Breast epithelium (tissue), 4 donors: Measurements from ENCODE around the gene RNU1-4. TPM values are rescaled to one million over a fixed set of nuclear protein-coding genes. Genes with fewer than 3 reads are reported as not detected.
"Not testable (repeated sequence)": the region's sequence is repeated elsewhere in the genome, so short reads cannot be mapped to it uniquely, and the experiment has no call there.

ENCODE experiments used
- DNase-seq, 2 donors: peaks; one replicate each; pipeline ENCODE4 v3.0.0-alpha.2; 2019; ENCODE audit warnings: low spot score in 2 of 2
- H3K27ac ChIP-seq, 2 donors: fragments of 200-600 bp; sonication (generic) in 1 of 2; one replicate each; pipeline ENCODE4 v1.5.1; 2016 to 2019; ENCODE audit warnings: mild to moderate bottlenecking in 1 of 2
- H3K27me3 ChIP-seq, 2 donors: fragments of 200-600 bp; sonication (generic) in 1 of 2; one replicate each; pipeline versions ENCODE4 v1.5.1 to v1.6.0; 2017 to 2019; ENCODE audit warnings: control low read depth in 1 of 2, mild to moderate bottlenecking in 1 of 2
- H3K36me3 ChIP-seq: fragments of 200-600 bp; one replicate; pipeline ENCODE4 v1.5.1; 2019
- H3K4me1 ChIP-seq, 2 donors: fragments of 200-600 bp; sonication (generic); one replicate each; pipeline ENCODE4 v1.5.1; 2016 to 2019; ENCODE audit warnings: control low read depth in 1 of 2
- H3K4me3 ChIP-seq, 3 donors: fragments of 200-600 bp; sonication (generic); 1 replicate in 2 of 3; 2 replicates in 1 of 3; pipeline ENCODE4 v1.5.1; 2016 to 2019; ENCODE audit warnings: mild to moderate bottlenecking in 3 of 3, moderate library complexity in 2 of 3
- H3K9me3 ChIP-seq, 2 donors: fragments of 200-600 bp; sonication (generic) in 1 of 2; one replicate each; pipeline ENCODE4 v1.5.1; 2016 to 2019; ENCODE audit warnings: control low read depth in 1 of 2
- POLR2A ChIP-seq: fragments of 450-650 bp; IDR thresholded peaks from one replicate; pipeline ENCODE4 v1.6.1; 2016; ENCODE audit warnings: antibody characterized with exemption, mild to moderate bottlenecking, moderate library complexity
- POLR2AphosphoS5 ChIP-seq, 3 donors: sonication (generic); formaldehyde crosslinking; IDR thresholded peaks; one replicate each; pipeline ENCODE4 v1.6.1; 2017; ENCODE audit warnings: antibody characterized with exemption in 3 of 3
- intact Hi-C: fragments of 100-400 bp; cut with DNase I; formaldehyde crosslinking; loops from one replicate; pipeline ENCODE4 v1.15.1; 2023; ENCODE audit warnings: low total_unique reads
- total RNA-seq, 3 donors: library from RNA; depleted of rRNA; stranded (reverse); fragments of >200 nt; gene quantifications; one replicate each; pipeline ENCODE4 v1.1.0, GENCODE V29; 2016
- TF ChIP-seq, protein P1 (sequence below), 3 donors: fragments of 450-650 bp; IDR thresholded peaks; one replicate each; pipeline ENCODE4 v1.5.1; 2016 to 2017; ENCODE audit warnings: antibody characterized with exemption in 3 of 3, mild to moderate bottlenecking in 3 of 3, moderate library complexity in 3 of 3

Gene RNU1-4
- total RNA-seq, 3 donors from 2014 or later = under 0.01 TPM

DNA sequence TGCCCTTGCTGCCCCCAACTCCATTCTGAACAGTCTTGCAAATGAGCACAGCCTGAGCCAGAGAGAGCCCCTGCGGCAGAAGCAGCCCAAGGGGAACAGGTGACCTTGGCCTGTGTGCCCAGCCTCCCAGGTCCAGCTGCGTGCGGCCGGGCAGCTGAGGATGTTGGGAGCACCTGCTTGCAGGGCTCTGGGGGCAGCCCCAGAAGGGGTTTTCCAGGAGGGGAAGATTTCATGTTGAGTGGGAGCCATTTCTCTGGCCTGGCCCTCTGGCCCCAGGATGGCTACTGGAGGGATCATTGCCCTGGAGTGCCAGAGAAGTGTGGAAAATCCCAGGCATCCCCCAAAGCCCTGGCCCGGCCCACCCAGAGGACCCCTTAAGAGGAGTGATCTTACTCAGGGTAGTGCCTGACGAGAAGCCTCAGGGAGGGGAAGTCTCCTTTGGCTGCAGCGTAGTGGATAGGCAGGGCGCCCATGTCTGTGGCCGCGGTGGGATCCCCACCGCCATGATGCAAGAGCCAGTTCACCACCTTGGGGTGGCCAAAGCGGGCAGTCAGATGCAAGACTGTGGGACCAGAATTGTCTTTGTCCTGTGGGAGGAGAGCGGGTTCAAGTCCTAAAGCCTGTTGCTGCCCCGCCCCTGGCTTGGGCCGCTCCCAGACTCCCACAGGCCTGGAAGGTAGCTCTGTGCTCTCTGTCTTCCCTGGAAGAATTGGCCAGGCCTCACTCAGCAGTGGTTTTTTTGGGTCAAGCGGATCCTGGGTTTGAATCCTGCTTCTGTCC, 20.6 kb upstream of the RNU1-4 start:
- no peak overlapping the region for H3K4me3 ChIP-seq
- no peaks in the 10 kb centered on the region for H3K4me1 ChIP-seq
- TF ChIP-seq, protein P1, sequence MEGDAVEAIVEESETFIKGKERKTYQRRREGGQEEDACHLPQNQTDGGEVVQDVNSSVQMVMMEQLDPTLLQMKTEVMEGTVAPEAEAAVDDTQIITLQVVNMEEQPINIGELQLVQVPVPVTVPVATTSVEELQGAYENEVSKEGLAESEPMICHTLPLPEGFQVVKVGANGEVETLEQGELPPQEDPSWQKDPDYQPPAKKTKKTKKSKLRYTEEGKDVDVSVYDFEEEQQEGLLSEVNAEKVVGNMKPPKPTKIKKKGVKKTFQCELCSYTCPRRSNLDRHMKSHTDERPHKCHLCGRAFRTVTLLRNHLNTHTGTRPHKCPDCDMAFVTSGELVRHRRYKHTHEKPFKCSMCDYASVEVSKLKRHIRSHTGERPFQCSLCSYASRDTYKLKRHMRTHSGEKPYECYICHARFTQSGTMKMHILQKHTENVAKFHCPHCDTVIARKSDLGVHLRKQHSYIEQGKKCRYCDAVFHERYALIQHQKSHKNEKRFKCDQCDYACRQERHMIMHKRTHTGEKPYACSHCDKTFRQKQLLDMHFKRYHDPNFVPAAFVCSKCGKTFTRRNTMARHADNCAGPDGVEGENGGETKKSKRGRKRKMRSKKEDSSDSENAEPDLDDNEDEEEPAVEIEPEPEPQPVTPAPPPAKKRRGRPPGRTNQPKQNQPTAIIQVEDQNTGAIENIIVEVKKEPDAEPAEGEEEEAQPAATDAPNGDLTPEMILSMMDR (IDR thresholded peaks at IDR 0.05) = no peak
- TF ChIP-seq POLR2A (no peak), POLR2AphosphoS5 (IDR thresholded peaks at IDR 0.05) (no peak)
- H3K9me3 ChIP-seq = no peaks in the 10 kb centered on the region
- no peak overlapping the region for H3K27ac ChIP-seq
- intact Hi-C loops = no loop called here
- H3K27me3 ChIP-seq = peaks cover 0 to 17% of the 10 kb centered on the region in 2 donors
- no peaks in the 10 kb centered on the region for H3K36me3 ChIP-seq
- peak in 1 of 2 donors; percentile 55 for DNase-seq

GRCh38 chr1:16720351-16721223, 19.7 kb upstream of the RNU1-4 start:
- intact Hi-C loops = no loop called here
- Histone ChIP-seq H3K4me3 (no peak overlapping the region), H3K4me1 (no peaks in the 10 kb centered on the region), H3K27ac (no peak overlapping the region), H3K9me3 (no peaks in the 10 kb centered on the region), H3K27me3 (peaks cover 0 to 21% of the 10 kb centered on the region in 2 donors), H3K36me3 (no peaks in the 10 kb centered on the region)
- peak in 1 of 2 donors; percentile 70 for DNase-seq
- TF ChIP-seq, protein P1 (IDR thresholded peaks at IDR 0.05) = no peak
- TF ChIP-seq POLR2AphosphoS5 (IDR thresholded peaks at IDR 0.05) (no peak), POLR2A (no peak)

DNA sequence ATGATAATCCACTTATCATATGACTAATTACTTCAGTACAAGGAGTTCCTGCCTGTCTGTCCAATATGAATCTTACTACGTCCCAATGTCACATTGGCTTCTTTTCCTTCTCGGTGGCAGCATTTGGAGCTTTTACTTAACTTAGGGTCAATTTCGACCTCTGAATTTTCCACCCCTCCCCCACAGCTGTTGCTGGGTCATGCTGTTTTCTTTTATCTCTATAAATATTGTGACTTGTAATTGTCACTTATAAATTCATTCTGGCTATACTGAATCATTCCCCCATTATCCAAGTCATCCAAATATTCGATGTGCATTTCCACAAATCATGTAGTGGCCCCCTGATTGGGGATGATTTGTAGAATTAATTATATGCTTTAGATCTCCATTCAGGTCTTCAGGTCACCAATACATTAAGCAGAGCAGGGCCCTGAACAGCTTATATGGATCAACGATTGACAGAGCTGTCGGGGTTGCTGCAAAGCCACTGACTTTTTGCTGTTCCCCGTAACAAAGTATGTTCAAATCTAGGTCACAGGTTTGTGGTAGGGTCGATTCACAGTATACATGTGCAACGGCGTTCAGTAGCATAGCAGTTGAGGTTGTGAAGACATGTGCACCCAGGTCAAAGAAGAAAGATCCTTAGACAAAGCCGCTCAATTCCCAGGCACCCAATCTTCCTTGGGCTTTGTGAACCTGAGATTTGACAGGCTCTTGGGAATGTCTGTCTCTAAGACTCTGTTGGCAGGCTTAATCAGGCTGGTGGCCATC, 18.3 kb upstream of the RNU1-4 start:
- DNase-seq = peak in 1 of 2 donors; percentile 47
- TF ChIP-seq POLR2AphosphoS5 (IDR thresholded peaks at IDR 0.05) (no peak), POLR2A (no peak)
- TF ChIP-seq, protein P1 (IDR thresholded peaks at IDR 0.05) = no peak

DNA sequence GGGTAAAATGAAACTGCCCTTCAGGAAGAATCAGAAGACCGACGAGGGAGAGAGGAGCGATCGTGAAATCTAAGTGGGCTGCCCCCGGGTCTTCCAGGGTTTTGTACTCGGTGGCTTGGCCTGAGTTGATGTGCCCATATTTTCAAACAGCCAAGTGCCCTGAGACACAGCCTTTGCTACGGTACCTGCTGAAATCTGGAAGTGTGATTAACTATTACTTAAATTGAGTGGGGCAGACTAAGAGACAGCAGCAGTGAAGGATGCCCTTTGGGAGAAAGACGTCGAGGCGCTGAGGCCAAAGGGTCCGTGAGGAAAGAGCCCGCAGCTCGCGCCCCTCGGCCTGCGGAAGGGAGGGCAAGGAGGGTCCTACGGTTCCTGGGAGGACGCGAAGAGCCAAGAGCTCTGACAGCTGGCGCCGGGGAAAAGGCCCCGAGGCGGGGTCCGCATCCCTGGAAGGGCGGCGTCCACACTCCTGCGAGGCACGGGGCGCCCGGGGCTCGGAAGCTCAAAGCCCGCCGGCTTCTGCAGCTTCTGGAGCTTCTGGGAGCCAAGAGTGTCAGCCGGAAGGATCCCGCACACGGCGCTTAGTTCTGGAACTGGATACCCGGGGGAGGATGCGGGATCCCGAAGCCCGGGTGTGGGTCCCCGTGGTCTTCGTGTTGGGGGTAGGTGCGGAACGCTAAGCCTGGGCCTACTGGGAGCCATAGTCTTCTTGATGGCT, 15.4 kb upstream of the RNU1-4 start:
- TF ChIP-seq POLR2AphosphoS5 (IDR thresholded peaks at IDR 0.05) (no peak), POLR2A (no peak)
- TF ChIP-seq, protein P1 (IDR thresholded peaks at IDR 0.05) = no peak
- DNase-seq = peak; percentile 28 to 67
- intact Hi-C loops = no loop called here
- peaks cover 0 to 13% of the 10 kb centered on the region in 2 donors for H3K27me3 ChIP-seq
- no peaks in the 10 kb centered on the region for H3K9me3 ChIP-seq
- no peaks in the 10 kb centered on the region for H3K4me1 ChIP-seq
- no peaks in the 10 kb centered on the region for H3K36me3 ChIP-seq
- H3K4me3 ChIP-seq = no peak overlapping the region
- H3K27ac ChIP-seq = no peak overlapping the region

More for the DNA sequence above, 18.3 kb upstream of the RNU1-4 start:
- Histone ChIP-seq H3K27ac (no peak overlapping the region), H3K9me3 (no peaks in the 10 kb centered on the region), H3K36me3 (no peaks in the 10 kb centered on the region), H3K4me1 (no peaks in the 10 kb centered on the region), H3K27me3 (peaks cover 0 to 21% of the 10 kb centered on the region in 2 donors), H3K4me3 (no peak overlapping the region)
- intact Hi-C loops = no loop called here

DNA sequence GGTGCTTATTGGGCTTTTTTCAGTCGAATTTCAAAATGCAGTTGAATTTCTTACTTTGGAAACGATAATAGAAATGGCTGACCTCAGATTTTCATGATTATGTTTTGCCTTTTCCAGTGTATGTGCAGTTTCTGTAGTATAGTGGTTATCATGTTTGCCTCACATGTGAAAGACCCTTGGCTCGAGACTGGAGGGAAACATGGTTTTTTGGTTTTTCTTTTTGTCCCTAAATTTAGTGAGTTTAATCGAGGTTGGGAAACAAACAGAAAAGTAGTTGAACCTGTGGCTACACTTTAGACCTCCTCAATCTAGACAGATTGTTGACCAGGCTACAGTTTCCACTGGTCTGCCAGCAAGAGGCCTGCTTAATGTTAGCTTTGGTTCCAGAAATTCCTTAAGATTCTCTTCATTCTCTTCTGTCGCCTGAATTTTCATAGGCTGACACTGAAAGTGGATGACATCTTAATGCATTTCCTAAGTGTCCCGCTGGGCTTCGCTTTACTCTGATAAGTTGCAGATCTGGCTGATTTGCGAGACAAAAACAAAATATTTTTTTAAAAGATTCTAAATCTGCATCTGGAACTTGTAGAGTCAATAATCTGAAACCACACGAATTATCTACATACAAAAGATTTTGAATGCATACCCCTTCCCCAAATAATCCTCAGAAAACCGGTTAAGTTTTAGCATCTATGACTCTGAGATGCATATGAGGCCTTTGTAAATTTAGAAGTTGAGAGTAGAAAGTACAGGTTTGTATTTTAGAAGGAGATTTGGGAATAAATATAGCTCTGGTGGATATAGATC, 14.7 kb upstream of the RNU1-4 start:
- H3K27me3 ChIP-seq = peaks cover 0 to 13% of the 10 kb centered on the region in 2 donors
- H3K27ac ChIP-seq, intact Hi-C loops, H3K4me3 ChIP-seq, DNase-seq, H3K9me3 ChIP-seq, H3K4me1 ChIP-seq, H3K36me3 ChIP-seq: not testable (repeated sequence)
